ENCODE data around the gene PAX5. TPM values are rescaled to one million over a fixed set of nuclear protein-coding genes. Genes with fewer than 3 reads are reported as not detected.

PAX5 gene
- total and polyA plus RNA-seq, 2 donors: 0.38 to 1.6 TPM

- no peaks in the 10 kb centered on the region for H3K27me3 ChIP-seq (ENCODE audit: control insufficient read depth in 2 of 2, insufficient read depth in 1 of 2, low read length in 1 of 2)
- H3K36me3 ChIP-seq (ENCODE audit: control insufficient read depth in 2 of 2, insufficient read depth in 2 of 2, low read length in 1 of 2): no peaks in the 10 kb centered on the region
- 97% methylated on average over 2 of the region's 2 CpGs for WGBS
- DNase-seq (ENCODE audit: low read depth in 6 of 9, low spot score in 9 of 9): no peak
- no peak overlapping the region for H3K4me3 ChIP-seq (ENCODE audit: low read length in 2 of 2)
- no peaks in the 10 kb centered on the region for H3K4me1 ChIP-seq (ENCODE audit: control insufficient read depth in 2 of 2, insufficient read depth in 2 of 2, low read length in 2 of 2)
- H3K27ac ChIP-seq (ENCODE audit: low read depth in 1 of 2, low read length in 1 of 2): no peak overlapping the region
- H3K9me3 ChIP-seq (ENCODE audit: control insufficient read depth in 2 of 2, insufficient read depth in 1 of 2, low read length in 1 of 2): no peaks in the 10 kb centered on the region
Measured at GRCh38 chr9:36840898-36841536, 193.1 kb downstream of the PAX5 start.

GRCh38 chr9:36839131-36839885 lies 194.8 kb downstream of the PAX5 start:
- DNase-seq (ENCODE audit: low read depth in 6 of 9, low spot score in 9 of 9): no peak
- no peak overlapping the region for H3K27ac ChIP-seq (ENCODE audit: low read depth in 1 of 2, low read length in 1 of 2)
- no peaks in the 10 kb centered on the region for H3K9me3 ChIP-seq (ENCODE audit: control insufficient read depth in 2 of 2, insufficient read depth in 1 of 2, low read length in 1 of 2)
- no peaks in the 10 kb centered on the region for H3K4me1 ChIP-seq (ENCODE audit: control insufficient read depth in 2 of 2, insufficient read depth in 2 of 2, low read length in 2 of 2)
- 93% methylated on average over 15 of the region's 15 CpGs for WGBS
- H3K27me3 ChIP-seq (ENCODE audit: control insufficient read depth in 2 of 2, insufficient read depth in 1 of 2, low read length in 1 of 2): no peaks in the 10 kb centered on the region
- H3K36me3 ChIP-seq (ENCODE audit: control insufficient read depth in 2 of 2, insufficient read depth in 2 of 2, low read length in 1 of 2): no peaks in the 10 kb centered on the region
- no peak overlapping the region for H3K4me3 ChIP-seq (ENCODE audit: low read length in 2 of 2)

GRCh38 chr9:36837431-36838405 lies 196.3 kb downstream of the PAX5 start:
- Histone ChIP-seq H3K27ac (ENCODE audit: low read depth in 1 of 2, low read length in 1 of 2) (no peak overlapping the region), H3K36me3 (ENCODE audit: control insufficient read depth in 2 of 2, insufficient read depth in 2 of 2, low read length in 1 of 2) (no peaks in the 10 kb centered on the region), H3K4me1 (ENCODE audit: control insufficient read depth in 2 of 2, insufficient read depth in 2 of 2, low read length in 2 of 2) (no peaks in the 10 kb centered on the region), H3K27me3 (ENCODE audit: control insufficient read depth in 2 of 2, insufficient read depth in 1 of 2, low read length in 1 of 2) (no peaks in the 10 kb centered on the region), H3K4me3 (ENCODE audit: low read length in 2 of 2) (no peak overlapping the region), H3K9me3 (ENCODE audit: control insufficient read depth in 2 of 2, insufficient read depth in 1 of 2, low read length in 1 of 2) (no peaks in the 10 kb centered on the region)
- DNase-seq (ENCODE audit: low read depth in 6 of 9, low spot score in 9 of 9): no peak
- WGBS: 96% methylated on average over 17 of the region's 17 CpGs

GRCh38 chr9:36836486-36836885 lies 197.6 kb downstream of the PAX5 start:
- Histone ChIP-seq H3K4me1 (ENCODE audit: control insufficient read depth in 2 of 2, insufficient read depth in 2 of 2, low read length in 2 of 2) (no peaks in the 10 kb centered on the region), H3K9me3 (ENCODE audit: control insufficient read depth in 2 of 2, insufficient read depth in 1 of 2, low read length in 1 of 2) (no peaks in the 10 kb centered on the region), H3K27ac (ENCODE audit: low read depth in 1 of 2, low read length in 1 of 2) (no peak overlapping the region), H3K36me3 (ENCODE audit: control insufficient read depth in 2 of 2, insufficient read depth in 2 of 2, low read length in 1 of 2) (no peaks in the 10 kb centered on the region), H3K27me3 (ENCODE audit: control insufficient read depth in 2 of 2, insufficient read depth in 1 of 2, low read length in 1 of 2) (no peaks in the 10 kb centered on the region), H3K4me3 (ENCODE audit: low read length in 2 of 2) (no peak overlapping the region)
- no peak for DNase-seq (ENCODE audit: low read depth in 6 of 9, low spot score in 9 of 9)
- 82% methylated on average over 7 of the region's 7 CpGs for WGBS

- H3K4me1 ChIP-seq (ENCODE audit: control insufficient read depth in 2 of 2, insufficient read depth in 2 of 2, low read length in 2 of 2): no peaks in the 10 kb centered on the region
- no peak overlapping the region for H3K27ac ChIP-seq (ENCODE audit: low read depth in 1 of 2, low read length in 1 of 2)
- H3K27me3 ChIP-seq (ENCODE audit: control insufficient read depth in 2 of 2, insufficient read depth in 1 of 2, low read length in 1 of 2): no peaks in the 10 kb centered on the region
- DNase-seq (ENCODE audit: low read depth in 6 of 9, low spot score in 9 of 9): no peak
- no peaks in the 10 kb centered on the region for H3K36me3 ChIP-seq (ENCODE audit: control insufficient read depth in 2 of 2, insufficient read depth in 2 of 2, low read length in 1 of 2)
- H3K9me3 ChIP-seq (ENCODE audit: control insufficient read depth in 2 of 2, insufficient read depth in 1 of 2, low read length in 1 of 2): no peaks in the 10 kb centered on the region
- H3K4me3 ChIP-seq (ENCODE audit: low read length in 2 of 2): no peak overlapping the region
- WGBS: 89% methylated on average over 18 of the region's 18 CpGs
Measured at GRCh38 chr9:36835271-36835996, 198.6 kb downstream of the PAX5 start.

- no peak overlapping the region for H3K4me3 ChIP-seq (ENCODE audit: low read length in 2 of 2)
- no peak for DNase-seq (ENCODE audit: low read depth in 6 of 9, low spot score in 9 of 9)
- H3K27me3 ChIP-seq (ENCODE audit: control insufficient read depth in 2 of 2, insufficient read depth in 1 of 2, low read length in 1 of 2): no peaks in the 10 kb centered on the region
- H3K27ac ChIP-seq (ENCODE audit: low read depth in 1 of 2, low read length in 1 of 2): no peak overlapping the region
- no peaks in the 10 kb centered on the region for H3K9me3 ChIP-seq (ENCODE audit: control insufficient read depth in 2 of 2, insufficient read depth in 1 of 2, low read length in 1 of 2)
- WGBS: 77% methylated on average over 9 of the region's 9 CpGs
- no peaks in the 10 kb centered on the region for H3K36me3 ChIP-seq (ENCODE audit: control insufficient read depth in 2 of 2, insufficient read depth in 2 of 2, low read length in 1 of 2)
- no peaks in the 10 kb centered on the region for H3K4me1 ChIP-seq (ENCODE audit: control insufficient read depth in 2 of 2, insufficient read depth in 2 of 2, low read length in 2 of 2)
Measured at GRCh38 chr9:36834736-36835135, 199.3 kb downstream of the PAX5 start.

GRCh38 chr9:36833954-36834353 lies 200.1 kb downstream of the PAX5 start:
- Histone ChIP-seq H3K4me1 (ENCODE audit: control insufficient read depth in 2 of 2, insufficient read depth in 2 of 2, low read length in 2 of 2) (no peaks in the 10 kb centered on the region), H3K9me3 (ENCODE audit: control insufficient read depth in 2 of 2, insufficient read depth in 1 of 2, low read length in 1 of 2) (no peaks in the 10 kb centered on the region), H3K36me3 (ENCODE audit: control insufficient read depth in 2 of 2, insufficient read depth in 2 of 2, low read length in 1 of 2) (no peaks in the 10 kb centered on the region), H3K27me3 (ENCODE audit: control insufficient read depth in 2 of 2, insufficient read depth in 1 of 2, low read length in 1 of 2) (no peaks in the 10 kb centered on the region), H3K4me3 (ENCODE audit: low read length in 2 of 2) (no peak overlapping the region), H3K27ac (ENCODE audit: low read depth in 1 of 2, low read length in 1 of 2) (no peak overlapping the region)
- DNase-seq (ENCODE audit: low read depth in 6 of 9, low spot score in 9 of 9): no peak
- 92% methylated on average over 6 of the region's 6 CpGs for WGBS

GRCh38 chr9:36832164-36832795 lies 201.8 kb downstream of the PAX5 start:
- no peaks in the 10 kb centered on the region for H3K27me3 ChIP-seq (ENCODE audit: control insufficient read depth in 2 of 2, insufficient read depth in 1 of 2, low read length in 1 of 2)
- no peak overlapping the region for H3K27ac ChIP-seq (ENCODE audit: low read depth in 1 of 2, low read length in 1 of 2)
- 97% methylated on average over 16 of the region's 16 CpGs for WGBS
- H3K4me3 ChIP-seq (ENCODE audit: low read length in 2 of 2): no peak overlapping the region
- H3K9me3 ChIP-seq (ENCODE audit: control insufficient read depth in 2 of 2, insufficient read depth in 1 of 2, low read length in 1 of 2): no peaks in the 10 kb centered on the region
- no peaks in the 10 kb centered on the region for H3K36me3 ChIP-seq (ENCODE audit: control insufficient read depth in 2 of 2, insufficient read depth in 2 of 2, low read length in 1 of 2)
- no peak for DNase-seq (ENCODE audit: low read depth in 6 of 9, low spot score in 9 of 9)
- no peaks in the 10 kb centered on the region for H3K4me1 ChIP-seq (ENCODE audit: control insufficient read depth in 2 of 2, insufficient read depth in 2 of 2, low read length in 2 of 2)
